Suprapubic skin (tissue), 4 donors: ENCODE measurements around the gene C2orf49.

Source experiments
- CTCF ChIP-seq, 2 donors: fragments of 200-600 bp in 1 of 2; fragments of 450-650 bp in 1 of 2; sonication (generic) in 1 of 2; IDR thresholded peaks; one replicate each; pipeline ENCODE4 v1.5.1; 2016 to 2019; ENCODE audit warnings: antibody characterized with exemption in 2 of 2, mild to moderate bottlenecking in 1 of 2, moderate library complexity in 1 of 2
- EP300 ChIP-seq: sonication (generic); formaldehyde crosslinking; IDR thresholded peaks from one replicate; pipeline ENCODE4 v1.6.1; 2017; ENCODE audit warnings: antibody characterized with exemption
- POLR2A ChIP-seq, 2 donors: fragments of 450-650 bp; IDR thresholded peaks; one replicate each; pipeline ENCODE4 v1.6.1; 2017; ENCODE audit warnings: antibody characterized with exemption in 2 of 2, mild to moderate bottlenecking in 2 of 2, moderate library complexity in 2 of 2
- POLR2AphosphoS5 ChIP-seq, 3 donors: sonication (generic); formaldehyde crosslinking; IDR thresholded peaks; one replicate each; pipeline ENCODE4 v1.6.1; 2017; ENCODE audit warnings: antibody characterized with exemption in 3 of 3

DNA sequence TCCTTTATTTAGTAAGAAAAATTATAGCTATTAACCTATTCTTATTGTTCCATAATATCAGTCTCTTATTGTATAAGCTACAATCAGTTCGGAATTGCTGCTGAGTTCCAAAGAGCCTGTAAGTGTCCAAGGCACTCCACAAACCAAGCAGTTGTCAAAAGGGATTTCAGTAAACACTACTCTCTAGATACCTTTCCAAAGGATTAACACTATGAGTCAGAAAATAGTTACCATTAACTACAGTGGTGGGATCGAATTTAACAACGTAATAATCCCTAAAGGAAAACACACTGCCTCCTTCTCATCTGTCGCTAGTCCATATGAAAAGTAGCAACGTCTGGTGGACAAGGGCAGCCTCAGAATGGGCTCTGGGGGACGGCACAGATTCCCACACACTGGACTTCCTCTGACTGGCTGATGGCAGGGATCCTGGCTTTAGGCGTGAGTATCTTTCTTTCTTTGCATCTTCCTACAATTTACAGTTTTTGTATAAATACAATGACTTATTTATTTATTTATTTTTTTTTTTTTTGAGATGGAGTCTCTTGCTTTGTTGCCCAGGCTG lies 16.6 kb upstream of the C2orf49 start:
- TF ChIP-seq CTCF (IDR thresholded peaks at IDR 0.05) (no peak), POLR2AphosphoS5 (IDR thresholded peaks at IDR 0.05) (no peak), POLR2A (IDR thresholded peaks at IDR 0.05) (no peak), EP300 (no peak)
